Stimulated activated naive CD8-positive, alpha-beta T cell treated with anti-CD3 and anti-CD28 coated beads, Interleukin-15, amount 100 ng/mL, for 72 hours (primary cell): ENCODE measurements around the gene DUS1L.

Experiments
- ATAC-seq: fragments of 150-1000 bp; cut with Tn5 transposase; 2 replicates; pipeline ENCODE4 v1.10.0; 2021; ENCODE audit warnings: mild to moderate bottlenecking, moderate library complexity
- DNase-seq, 2 donors: peaks; one replicate each; pipeline ENCODE4 v3.0.0; 2021 to 2022
- H3K27ac Mint-ChIP-seq, 2 donors: one replicate each; pipeline ENCODE4 v1.8.0; 2022; ENCODE audit warnings: mild to moderate bottlenecking in 2 of 2, mixed read lengths in 2 of 2, moderate library complexity in 2 of 2
- H3K27me3 Mint-ChIP-seq: one replicate; pipeline ENCODE4 v1.8.0; 2022; ENCODE audit warnings: mixed read lengths
- H3K4me1 Mint-ChIP-seq: one replicate; pipeline ENCODE4 v1.8.0; 2022; ENCODE audit warnings: mild to moderate bottlenecking, mixed read lengths
- H3K4me3 Mint-ChIP-seq, 2 donors: one replicate each; pipeline ENCODE4 v1.8.0; 2022; ENCODE audit warnings: mild to moderate bottlenecking in 2 of 2, mixed read lengths in 2 of 2, moderate library complexity in 1 of 2
- H3K9me3 Mint-ChIP-seq, 2 donors: one replicate each; pipeline ENCODE4 v1.8.0; 2022; ENCODE audit warnings: mixed read lengths in 2 of 2

DUS1L gene

GRCh38 chr17:82065638-82066303, at the start of gene DUS1L:
Gene DUS1L (minus strand): TSS chr17:82065804. CDS start chr17:82065059, 745 bp downstream.
- Mint-ChIP-seq H3K4me3 (peak within 1 kb of the TSS; percentile 89 to 91), H3K27me3 (no peaks in the 10 kb centered on the region), H3K4me1 (peaks cover 25% of the 10 kb centered on the region), H3K9me3 (no peaks in the 10 kb centered on the region), H3K27ac (peak within 1 kb of the TSS; percentile 93 to 97)
- DNase-seq (peak; percentile 77 to 79), ATAC-seq (peak; percentile 93)

DNA sequence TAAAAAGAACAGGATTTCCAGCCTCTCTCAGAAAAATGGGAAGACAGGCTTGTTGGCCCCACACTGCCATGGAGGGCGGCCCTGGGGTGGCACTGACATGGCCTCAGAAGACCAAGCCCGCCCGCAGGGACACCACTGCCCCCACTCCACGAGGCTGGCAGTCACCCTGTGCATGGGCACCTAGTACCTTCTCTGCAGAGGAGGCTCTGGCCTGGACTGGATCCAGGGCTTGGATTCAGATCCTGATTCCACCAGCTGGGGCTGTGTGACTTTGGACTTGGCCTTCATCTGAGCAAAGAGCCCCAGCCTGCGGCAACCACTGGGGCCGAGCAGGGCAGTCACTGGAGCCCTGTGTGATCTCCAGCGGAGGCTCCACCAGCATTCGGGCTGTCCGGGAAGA, 49.3 kb upstream of the DUS1L start:
- H3K27me3 Mint-ChIP-seq = no peaks in the 10 kb centered on the region
- H3K27ac Mint-ChIP-seq = no peak overlapping the region
- no peak overlapping the region for H3K4me3 Mint-ChIP-seq
- DNase-seq (no peak), ATAC-seq (no peak)
- peaks cover 18% of the 10 kb centered on the region for H3K4me1 Mint-ChIP-seq
- no peaks in the 10 kb centered on the region for H3K9me3 Mint-ChIP-seq

DNA sequence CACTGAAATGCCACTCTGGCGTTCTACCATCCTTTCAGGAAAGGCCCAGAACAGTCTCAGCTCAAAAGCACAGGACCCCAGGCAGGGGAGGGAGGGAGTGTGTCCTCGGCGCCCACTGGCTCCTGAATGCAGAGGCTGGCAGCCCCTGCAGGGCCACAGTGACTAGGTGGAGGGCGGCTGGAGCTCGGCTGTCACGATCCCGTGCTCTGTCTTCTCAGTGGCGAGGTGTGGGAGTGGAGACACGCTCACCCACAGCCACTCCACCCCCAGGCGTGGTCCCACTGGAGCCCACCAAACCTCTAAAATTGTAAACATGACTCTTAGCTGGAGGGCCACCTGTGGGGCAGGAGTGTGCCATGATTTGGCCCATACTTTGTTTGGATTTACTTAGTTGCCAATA, 48.8 kb upstream of the DUS1L start:
- no peaks in the 10 kb centered on the region for H3K27me3 Mint-ChIP-seq
- H3K27ac Mint-ChIP-seq = no peak overlapping the region
- H3K4me3 Mint-ChIP-seq = no peak overlapping the region
- DNase-seq (no peak), ATAC-seq (no peak)
- no peaks in the 10 kb centered on the region for H3K9me3 Mint-ChIP-seq
- H3K4me1 Mint-ChIP-seq = peaks cover 14% of the 10 kb centered on the region

DNA sequence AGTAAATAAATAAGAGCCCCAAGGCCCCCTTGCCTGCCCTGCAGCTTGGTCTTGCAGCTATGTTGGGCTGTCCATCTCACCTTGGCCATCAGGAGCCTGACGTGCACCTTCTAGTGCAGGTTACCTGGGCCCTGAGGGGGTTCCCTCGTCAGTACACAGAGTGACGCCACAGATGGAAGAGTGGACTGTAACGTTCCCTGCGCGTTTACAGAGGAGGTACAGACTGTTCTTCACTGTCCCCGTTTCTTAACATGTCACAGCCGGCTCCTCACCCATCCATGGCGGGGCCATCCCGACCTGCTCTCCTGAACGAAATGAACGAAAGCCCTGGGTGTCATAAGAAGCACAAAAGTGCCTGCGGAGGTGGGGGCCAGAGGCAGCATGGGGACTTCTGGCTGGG, 48.3 kb upstream of the DUS1L start:
- Mint-ChIP-seq H3K4me1 (peaks cover 14% of the 10 kb centered on the region), H3K4me3 (no peak overlapping the region), H3K9me3 (no peaks in the 10 kb centered on the region), H3K27me3 (no peaks in the 10 kb centered on the region), H3K27ac (no peak overlapping the region)
- no peak for DNase-seq
- no peak for ATAC-seq

GRCh38 chr17:82113422-82113821, 47.8 kb upstream of the DUS1L start:
- Mint-ChIP-seq H3K27me3 (no peaks in the 10 kb centered on the region), H3K4me1 (peaks cover 19% of the 10 kb centered on the region), H3K4me3 (no peak overlapping the region), H3K27ac (no peak overlapping the region), H3K9me3 (no peaks in the 10 kb centered on the region)
- ATAC-seq (no peak), DNase-seq (no peak)

- Mint-ChIP-seq H3K27me3 (no peaks in the 10 kb centered on the region), H3K4me1 (peaks cover 21% of the 10 kb centered on the region), H3K27ac (no peak overlapping the region), H3K9me3 (no peaks in the 10 kb centered on the region), H3K4me3 (no peak overlapping the region)
- DNase-seq = no peak
- no peak for ATAC-seq
Measured at GRCh38 chr17:82112914-82113311, 47.3 kb upstream of the DUS1L start.

DNA sequence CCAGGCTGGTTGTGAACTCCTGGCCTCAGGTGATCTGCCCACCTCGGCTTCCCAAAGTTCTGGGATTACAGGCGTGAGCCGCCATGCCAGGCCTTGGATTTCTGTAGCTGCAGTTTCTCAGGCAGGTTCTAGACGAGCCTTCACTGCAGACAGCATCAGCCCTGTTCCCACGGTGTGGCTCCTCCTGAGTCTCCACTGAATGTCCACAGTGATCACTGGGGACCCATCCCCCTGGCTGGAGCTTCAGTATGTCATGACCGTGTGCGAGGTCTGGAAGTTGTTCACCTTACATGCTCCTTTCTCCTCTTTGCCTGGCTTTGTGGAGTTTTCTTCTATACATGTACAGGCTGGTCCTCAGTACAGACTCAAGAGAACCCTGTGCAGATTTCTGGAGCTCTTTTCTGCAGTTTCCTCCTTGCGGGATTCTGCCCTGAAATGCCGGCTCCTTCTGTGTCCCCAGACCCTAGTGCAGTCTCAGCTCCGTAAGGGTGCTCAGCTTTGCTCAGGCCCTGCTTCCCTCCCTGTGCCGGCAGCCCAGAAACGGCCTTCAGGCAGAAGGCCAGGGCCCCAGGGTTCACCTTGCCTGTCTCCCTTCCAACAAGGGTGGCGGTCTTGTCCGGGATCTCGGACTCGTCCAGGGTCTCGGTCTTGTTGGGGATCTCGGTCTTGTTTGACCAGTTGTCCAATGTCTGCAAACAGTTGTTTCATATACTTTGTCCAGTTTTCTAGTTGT, 46.7 kb upstream of the DUS1L start:
- no peaks in the 10 kb centered on the region for H3K27me3 Mint-ChIP-seq
- no peaks in the 10 kb centered on the region for H3K9me3 Mint-ChIP-seq
- DNase-seq (no peak), ATAC-seq (no peak)
- H3K4me3 Mint-ChIP-seq = no peak overlapping the region
- peak overlapping the region in 1 of 2 donors; percentile 78 for H3K27ac Mint-ChIP-seq
- H3K4me1 Mint-ChIP-seq = peaks cover 24% of the 10 kb centered on the region

DNA sequence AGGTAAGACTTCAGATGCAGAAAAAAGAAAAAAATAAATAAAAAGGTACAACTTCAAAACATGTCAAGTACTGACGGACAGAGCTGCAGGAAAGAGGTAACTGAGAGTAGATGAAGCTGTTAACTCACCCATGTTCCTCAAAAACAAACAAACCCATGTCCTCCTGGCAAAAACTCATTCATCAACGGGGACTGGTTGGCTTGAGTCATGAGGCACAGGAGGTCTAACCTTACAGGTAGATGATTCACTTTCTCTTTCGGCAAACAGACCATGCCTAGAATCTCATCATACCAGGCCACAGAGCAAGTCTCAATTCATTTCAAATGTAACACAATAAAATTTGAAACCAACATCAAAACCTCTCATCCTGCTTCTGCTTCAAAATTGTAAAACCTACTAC, 44.7 kb upstream of the DUS1L start:
- Mint-ChIP-seq H3K27ac (peak overlapping the region in 1 of 2 donors; percentile 63), H3K4me3 (peak overlapping the region in 1 of 2 donors; percentile 15), H3K4me1 (peaks cover 45% of the 10 kb centered on the region), H3K9me3 (no peaks in the 10 kb centered on the region), H3K27me3 (no peaks in the 10 kb centered on the region)
- peak; percentile 68 for ATAC-seq
- DNase-seq = no peak

- no peak for ATAC-seq
- Mint-ChIP-seq H3K4me1 (peaks cover 56% of the 10 kb centered on the region), H3K27ac (peak overlapping the region in 1 of 2 donors; percentile 25), H3K27me3 (no peaks in the 10 kb centered on the region), H3K4me3 (peak overlapping the region in 1 of 2 donors; percentile 32), H3K9me3 (no peaks in the 10 kb centered on the region)
- DNase-seq = no peak
Measured at GRCh38 chr17:82108961-82109475, 43.4 kb upstream of the DUS1L start.

DNA sequence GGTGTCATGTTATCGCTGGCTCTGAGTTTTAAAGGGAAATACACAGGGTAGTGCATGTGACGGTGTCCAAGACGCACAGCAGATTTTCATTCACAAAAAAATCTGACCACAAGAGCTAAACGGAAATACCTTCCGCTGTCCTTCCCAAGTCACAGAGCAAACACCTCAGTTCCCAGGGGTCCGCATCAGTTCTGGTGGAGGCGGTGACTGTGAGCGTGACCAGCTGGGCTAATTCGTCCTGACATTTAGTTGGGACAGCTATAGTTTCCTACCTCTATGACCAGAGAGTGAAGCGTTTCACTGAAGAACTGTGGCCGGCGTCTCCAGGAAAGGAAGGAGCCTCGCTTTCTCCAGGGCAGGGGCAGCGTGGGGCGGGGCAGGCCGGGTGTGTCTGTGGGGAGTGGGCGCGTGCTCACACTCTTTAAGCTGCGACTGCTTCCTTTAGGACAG, 42.9 kb upstream of the DUS1L start:
- H3K4me3 Mint-ChIP-seq = no peak overlapping the region
- no peaks in the 10 kb centered on the region for H3K27me3 Mint-ChIP-seq
- DNase-seq = no peak
- H3K27ac Mint-ChIP-seq = peak overlapping the region in 1 of 2 donors; percentile 63
- H3K9me3 Mint-ChIP-seq = no peaks in the 10 kb centered on the region
- peaks cover 59% of the 10 kb centered on the region for H3K4me1 Mint-ChIP-seq
- ATAC-seq = no peak

DNA sequence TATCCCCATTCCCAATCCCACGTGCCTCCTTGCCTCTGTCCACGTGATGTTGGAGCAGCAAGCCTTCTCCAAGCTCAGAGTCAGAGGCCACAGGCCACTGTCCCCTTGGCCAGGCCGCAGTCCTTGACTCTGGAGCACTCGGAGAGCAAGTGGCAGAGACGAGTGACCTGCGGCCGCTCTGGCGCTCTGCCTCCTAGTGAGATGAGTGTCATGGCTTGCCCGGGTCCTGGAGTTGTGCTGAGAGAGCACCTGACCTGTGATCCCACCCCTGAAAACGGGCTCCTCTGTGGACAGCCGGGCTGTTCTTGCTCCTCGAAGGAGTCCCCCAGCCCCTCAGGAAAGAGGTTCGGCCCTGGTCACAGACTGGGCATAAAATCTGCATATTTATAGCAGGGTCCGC, 42.4 kb upstream of the DUS1L start:
- ATAC-seq (no peak), DNase-seq (no peak)
- Mint-ChIP-seq H3K27ac (peak overlapping the region in 1 of 2 donors; percentile 38), H3K27me3 (no peaks in the 10 kb centered on the region), H3K4me1 (peaks cover 59% of the 10 kb centered on the region), H3K4me3 (peak overlapping the region in 1 of 2 donors; percentile 13), H3K9me3 (no peaks in the 10 kb centered on the region)

DNA sequence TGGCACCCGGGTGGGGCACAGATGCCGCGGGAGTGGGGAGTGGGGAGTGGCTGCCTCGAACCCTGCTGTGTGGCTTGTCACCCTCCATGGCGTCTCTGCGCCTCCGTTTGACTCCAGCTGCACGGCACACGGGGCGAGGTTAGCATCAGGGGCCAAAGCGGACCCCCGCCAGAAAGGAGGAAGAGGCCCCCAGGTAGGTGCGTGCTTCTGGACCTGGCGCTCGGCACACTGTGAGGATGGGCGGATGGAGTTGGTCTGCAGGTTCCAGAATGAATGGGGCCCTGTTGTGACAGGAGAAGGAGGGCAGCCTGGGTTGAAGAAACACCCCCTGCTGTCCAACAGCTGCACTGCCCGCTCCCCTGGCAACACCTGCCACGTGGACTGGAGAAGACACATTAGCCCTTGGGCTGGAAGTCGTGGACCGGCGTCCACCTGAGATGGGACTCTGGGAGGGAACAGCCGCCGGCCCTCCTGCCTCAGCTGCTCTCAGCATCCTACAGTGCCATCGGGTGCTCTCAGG, 41.8 kb upstream of the DUS1L start:
- H3K4me3 Mint-ChIP-seq = peak overlapping the region in 1 of 2 donors; percentile 21
- H3K4me1 Mint-ChIP-seq = peaks cover 60% of the 10 kb centered on the region
- H3K9me3 Mint-ChIP-seq = no peaks in the 10 kb centered on the region
- no peak for DNase-seq
- peak overlapping the region in 1 of 2 donors; percentile 95 for H3K27ac Mint-ChIP-seq
- H3K27me3 Mint-ChIP-seq = no peaks in the 10 kb centered on the region
- no peak for ATAC-seq

GRCh38 chr17:82106688-82107305, 41.2 kb upstream of the DUS1L start:
- peak overlapping the region; percentile 95 to 99 for H3K27ac Mint-ChIP-seq
- peak overlapping the region; percentile 94 to 97 for H3K4me3 Mint-ChIP-seq
- H3K27me3 Mint-ChIP-seq = no peaks in the 10 kb centered on the region
- H3K4me1 Mint-ChIP-seq = peaks cover 66% of the 10 kb centered on the region
- ATAC-seq (peak; percentile 24), DNase-seq (no peak)
- no peaks in the 10 kb centered on the region for H3K9me3 Mint-ChIP-seq

- Mint-ChIP-seq H3K27ac (peak overlapping the region; percentile 95 to 99), H3K27me3 (no peaks in the 10 kb centered on the region), H3K4me3 (peak overlapping the region; percentile 94 to 97), H3K9me3 (no peaks in the 10 kb centered on the region), H3K4me1 (peaks cover 73% of the 10 kb centered on the region)
- peak; percentile 89 for ATAC-seq
- peak; percentile 63 to 75 for DNase-seq
Measured at GRCh38 chr17:82105882-82106687, 40.5 kb upstream of the DUS1L start.

- H3K4me3 Mint-ChIP-seq = peak overlapping the region; percentile 94 to 97
- peaks cover 76% of the 10 kb centered on the region for H3K4me1 Mint-ChIP-seq
- no peaks in the 10 kb centered on the region for H3K27me3 Mint-ChIP-seq
- no peaks in the 10 kb centered on the region for H3K9me3 Mint-ChIP-seq
- peak; percentile 1 for ATAC-seq
- DNase-seq = no peak
- H3K27ac Mint-ChIP-seq = peak overlapping the region; percentile 95 to 99
Measured at GRCh38 chr17:82105417-82105881, 39.8 kb upstream of the DUS1L start.
